WTC11 (cell line): ENCODE results near the gene NR2F6.

Experiments
- ATF2 ChIP-seq: sonication (generic); formaldehyde crosslinking; IDR thresholded peaks from 2 replicates; pipeline ENCODE4 v1.8.1; 2022; ENCODE audit warnings: low read depth, missing genetic modification reagents, borderline replicate concordance
- CTCF ChIP-seq: fragments of 200-600 bp; IDR thresholded peaks from 2 replicates; pipeline ENCODE4 v1.8.0; 2022; ENCODE audit warnings: antibody characterized with exemption
- FOXK1 ChIP-seq: sonication (generic); formaldehyde crosslinking; IDR thresholded peaks from 2 replicates; pipeline ENCODE4 v1.8.0; 2022; ENCODE audit warnings: mild to moderate bottlenecking, moderate library complexity, missing genetic modification reagents
- TCF7 ChIP-seq: sonication (generic); formaldehyde crosslinking; IDR thresholded peaks from 2 replicates; pipeline ENCODE4 v1.8.0; 2022; ENCODE audit warnings: mild to moderate bottlenecking, low read depth, missing genetic modification reagents, moderate library complexity
- ZNF263 ChIP-seq: sonication (generic); formaldehyde crosslinking; IDR thresholded peaks from 2 replicates; pipeline ENCODE4 v1.8.1; 2022; ENCODE audit warnings: low read depth, mild to moderate bottlenecking, moderate library complexity, missing genetic modification reagents
- TF ChIP-seq, protein P1 (sequence below): sonication (generic); formaldehyde crosslinking; IDR thresholded peaks from 2 replicates; pipeline ENCODE4 v1.8.0; 2022; ENCODE audit warnings: mild to moderate bottlenecking, missing genetic modification reagents

DNA sequence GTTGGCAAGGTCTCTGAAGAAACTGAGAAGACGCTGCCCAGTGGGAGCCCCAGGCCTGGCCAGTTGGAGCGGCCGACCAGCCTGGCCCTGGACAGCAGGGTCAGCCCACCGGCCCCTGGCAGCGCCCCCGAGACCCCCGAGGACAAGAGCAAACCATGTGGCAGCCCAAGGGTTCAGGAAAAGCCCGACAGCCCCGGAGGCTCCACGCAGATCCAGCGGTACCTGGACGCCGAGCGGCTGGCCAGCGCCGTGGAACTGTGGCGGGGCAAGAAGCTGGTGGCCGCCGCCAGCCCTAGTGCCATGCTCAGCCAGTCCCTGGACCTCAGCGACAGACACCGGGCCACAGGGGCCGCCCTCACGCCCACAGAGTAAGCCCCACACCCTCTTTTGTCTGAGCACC is 50.6 kb downstream of the NR2F6 start:
- no peak for TF ChIP-seq TCF7 (CRISPR knock-in tag)
- no peak for TF ChIP-seq CTCF
- no peak for TF ChIP-seq FOXK1
- no peak for TF ChIP-seq ATF2 (CRISPR knock-in tag)
- TF ChIP-seq ZNF263 (CRISPR knock-in tag): no peak
- TF ChIP-seq, protein P1, sequence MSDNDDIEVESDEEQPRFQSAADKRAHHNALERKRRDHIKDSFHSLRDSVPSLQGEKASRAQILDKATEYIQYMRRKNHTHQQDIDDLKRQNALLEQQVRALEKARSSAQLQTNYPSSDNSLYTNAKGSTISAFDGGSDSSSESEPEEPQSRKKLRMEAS: no peak
